NCI-H2081 (cell line): ENCODE data around the gene NCBP3.
"Not testable (repeated sequence)": the region's sequence is repeated elsewhere in the genome, so short reads cannot be mapped to it uniquely, and the experiment has no call there.

Experiments used
- DNase-seq, 2 experiments: peaks; one replicate each; lab custom pipeline; 2025; lab: John Stamatoyannopoulos, UW

NCBP3 gene

GRCh38 chr17:3793258-3793657 lies 52.8 kb downstream of the NCBP3 start:
- DNase-seq = not testable (repeated sequence)

GRCh38 chr17:3792481-3792880 lies 53.6 kb downstream of the NCBP3 start:
- DNase-seq = no peak

GRCh38 chr17:3788200-3788599 lies 57.8 kb downstream of the NCBP3 start:
- no peak for DNase-seq

GRCh38 chr17:3785323-3785722 lies 60.7 kb downstream of the NCBP3 start:
- not testable (repeated sequence) for DNase-seq

- no peak for DNase-seq
Measured at GRCh38 chr17:3782751-3783150, 63.3 kb downstream of the NCBP3 start.

- no peak for DNase-seq
Measured at GRCh38 chr17:3780986-3781385, 65.1 kb downstream of the NCBP3 start.

GRCh38 chr17:3777366-3778120 lies 68.5 kb downstream of the NCBP3 start:
- DNase-seq = no peak

GRCh38 chr17:3773966-3774365 lies 72.1 kb downstream of the NCBP3 start:
- no peak for DNase-seq

GRCh38 chr17:3773511-3773910 lies 72.5 kb downstream of the NCBP3 start:
- no peak for DNase-seq

GRCh38 chr17:3772764-3773163 lies 73.3 kb downstream of the NCBP3 start:
- no peak for DNase-seq

GRCh38 chr17:3771140-3771539 lies 74.9 kb downstream of the NCBP3 start:
- DNase-seq = no peak

GRCh38 chr17:3770466-3770865 lies 75.6 kb downstream of the NCBP3 start:
- DNase-seq = no peak

- DNase-seq = no peak
Measured at GRCh38 chr17:3768769-3769168, 77.3 kb downstream of the NCBP3 start.

- DNase-seq = no peak
Measured at GRCh38 chr17:3768341-3768740, 77.7 kb downstream of the NCBP3 start.

- no peak for DNase-seq
Measured at GRCh38 chr17:3766779-3767178, 79.3 kb downstream of the NCBP3 start.

- no peak for DNase-seq
Measured at GRCh38 chr17:3765981-3766380, 80.1 kb downstream of the NCBP3 start.

- no peak for DNase-seq
Measured at GRCh38 chr17:3763777-3764170, 82.3 kb downstream of the NCBP3 start.

- DNase-seq = no peak
Measured at GRCh38 chr17:3762922-3763776, 82.9 kb downstream of the NCBP3 start.

- DNase-seq = no peak
Measured at GRCh38 chr17:3761918-3762380, 84.1 kb downstream of the NCBP3 start.

- DNase-seq = no peak
Measured at GRCh38 chr17:3761036-3761917, 84.8 kb downstream of the NCBP3 start.

GRCh38 chr17:3759597-3760216 lies 86.3 kb downstream of the NCBP3 start:
- DNase-seq = no peak
